ENCODE data around the gene POC1A.

POC1A gene

DNA sequence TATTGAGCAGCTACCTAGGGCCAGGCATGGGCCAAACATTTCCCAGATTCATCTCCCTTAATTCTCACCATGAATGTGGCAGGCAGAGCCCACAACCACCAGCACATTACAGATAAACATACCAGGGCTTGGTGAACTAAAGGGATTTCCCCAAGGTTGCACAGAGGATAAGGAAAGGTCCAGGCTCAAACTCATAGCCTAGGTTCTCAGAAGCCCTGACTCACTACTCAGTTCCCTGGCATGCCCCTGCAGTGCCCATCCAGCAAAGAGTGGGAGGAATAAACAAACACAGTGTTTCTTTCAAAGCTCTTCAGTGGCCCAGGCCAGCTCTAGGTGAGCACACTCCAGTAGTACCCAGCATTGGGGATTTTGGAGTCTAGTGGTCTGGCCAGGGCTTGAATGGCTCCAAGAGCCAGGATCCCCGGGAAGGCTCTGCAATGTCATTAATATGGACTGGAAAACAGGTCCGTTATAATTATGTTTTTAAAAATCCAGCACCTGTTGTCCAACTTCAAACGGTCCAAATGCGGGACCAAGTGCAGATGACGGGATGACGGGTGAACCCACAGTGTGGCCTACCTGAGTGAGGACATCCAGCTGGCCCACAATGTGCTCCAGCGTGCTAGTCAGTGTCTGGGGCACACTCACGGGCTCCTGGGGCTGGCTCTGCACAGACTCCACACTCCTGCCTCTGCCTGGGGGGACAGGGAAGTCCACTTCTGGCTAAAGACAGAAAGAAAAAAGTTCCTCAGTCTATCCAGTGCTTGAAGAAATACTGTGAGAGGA lies 58.0 kb downstream of the POC1A start:
- no peak for FAIRE-seq

DNA sequence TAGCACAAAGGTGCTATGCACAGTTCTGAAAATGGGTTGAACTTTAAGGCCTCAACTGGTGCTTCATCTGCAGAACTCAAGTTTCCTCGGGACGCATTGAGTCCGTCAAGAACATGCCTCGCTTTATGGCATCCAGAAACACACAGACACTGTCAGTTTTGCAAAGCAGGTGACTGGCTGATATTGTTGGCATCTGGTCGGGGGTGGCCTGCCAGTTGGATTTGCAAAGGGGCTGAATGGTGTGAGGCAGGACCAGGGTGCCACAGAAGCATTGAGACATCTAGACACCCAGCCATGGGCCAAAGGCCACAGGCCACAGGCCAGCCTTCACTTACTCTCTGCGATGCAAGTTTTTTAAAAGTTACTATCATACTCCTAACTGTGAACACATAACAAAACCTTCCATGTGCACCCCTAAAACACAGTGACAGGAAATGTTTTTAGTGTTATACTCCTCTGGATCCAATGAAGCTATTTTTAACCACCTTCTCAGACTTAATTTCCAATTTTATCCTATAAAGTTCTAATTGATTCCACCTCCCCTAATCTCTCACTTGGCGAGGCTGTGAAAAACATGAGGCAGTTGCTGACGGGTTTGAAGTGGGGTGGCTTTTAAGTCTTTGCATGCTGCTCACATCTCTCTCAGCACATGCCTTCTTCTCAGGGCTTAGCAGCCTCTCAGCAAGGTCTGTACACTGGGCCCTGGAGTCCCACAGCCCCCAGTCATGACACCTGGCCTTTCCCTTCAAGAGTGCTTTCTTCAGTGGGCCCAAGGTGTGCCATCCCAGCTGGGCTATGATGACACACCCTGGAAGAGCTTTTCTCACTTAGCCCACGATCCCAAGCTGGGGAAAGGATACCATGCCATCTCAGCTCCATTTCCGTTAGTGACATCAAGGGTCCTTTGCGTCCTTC lies 59.4 kb downstream of the POC1A start:
- no peak for FAIRE-seq

- no peak for FAIRE-seq
These were observed 60.3 kb downstream of the POC1A start for GRCh38 chr3:52093756-52094545.

DNA sequence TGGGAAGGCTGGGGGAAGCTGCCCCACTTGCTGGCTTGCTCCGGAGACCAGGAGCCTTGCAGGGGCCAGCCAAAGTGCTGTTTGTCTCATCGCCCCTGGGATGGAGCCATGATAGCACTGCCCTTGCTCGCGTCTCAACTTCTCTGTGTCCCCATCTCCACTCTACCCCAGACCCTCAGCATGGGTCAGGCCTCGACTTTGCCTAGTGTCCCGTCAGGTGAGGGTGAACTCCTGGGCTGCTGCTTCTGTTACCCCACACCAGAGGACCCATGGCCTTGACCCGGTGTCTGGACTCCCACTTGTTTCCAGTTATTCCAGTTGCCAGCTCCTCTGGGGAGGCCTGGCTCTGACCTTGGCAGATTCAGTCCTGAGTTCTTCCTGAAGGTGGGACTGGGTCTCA lies 61.3 kb downstream of the POC1A start:
- no peak for FAIRE-seq

DNA sequence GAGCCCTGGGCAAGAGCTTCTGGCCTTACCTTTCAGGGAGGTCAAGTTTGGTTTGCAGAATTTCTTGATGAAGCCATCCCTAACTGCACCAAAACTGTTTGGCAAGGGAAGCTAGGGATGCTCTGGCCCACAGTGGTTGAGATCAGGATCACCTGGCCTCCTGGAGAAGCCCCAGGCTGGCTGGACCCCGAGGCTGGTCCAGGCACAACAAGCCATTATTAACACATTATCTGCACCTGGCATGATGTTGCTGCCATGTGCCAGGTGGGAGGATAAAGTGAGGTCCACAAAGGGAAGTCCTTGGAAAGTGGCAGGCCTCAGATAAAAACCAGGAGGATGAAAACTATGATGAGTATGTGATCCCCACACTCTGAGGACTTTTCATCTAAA lies 62.0 kb downstream of the POC1A start:
- FAIRE-seq, result no peak

GRCh38 chr3:52091586-52092270 lies 62.5 kb downstream of the POC1A start:
- FAIRE-seq, result no peak

- FAIRE-seq, result no peak
These were observed 63.2 kb downstream of the POC1A start for GRCh38 chr3:52090933-52091468.

GRCh38 chr3:52090131-52090932 lies 63.9 kb downstream of the POC1A start:
- no peak for FAIRE-seq

GRCh38 chr3:52089691-52090090 lies 64.5 kb downstream of the POC1A start:
- no peak for FAIRE-seq

DNA sequence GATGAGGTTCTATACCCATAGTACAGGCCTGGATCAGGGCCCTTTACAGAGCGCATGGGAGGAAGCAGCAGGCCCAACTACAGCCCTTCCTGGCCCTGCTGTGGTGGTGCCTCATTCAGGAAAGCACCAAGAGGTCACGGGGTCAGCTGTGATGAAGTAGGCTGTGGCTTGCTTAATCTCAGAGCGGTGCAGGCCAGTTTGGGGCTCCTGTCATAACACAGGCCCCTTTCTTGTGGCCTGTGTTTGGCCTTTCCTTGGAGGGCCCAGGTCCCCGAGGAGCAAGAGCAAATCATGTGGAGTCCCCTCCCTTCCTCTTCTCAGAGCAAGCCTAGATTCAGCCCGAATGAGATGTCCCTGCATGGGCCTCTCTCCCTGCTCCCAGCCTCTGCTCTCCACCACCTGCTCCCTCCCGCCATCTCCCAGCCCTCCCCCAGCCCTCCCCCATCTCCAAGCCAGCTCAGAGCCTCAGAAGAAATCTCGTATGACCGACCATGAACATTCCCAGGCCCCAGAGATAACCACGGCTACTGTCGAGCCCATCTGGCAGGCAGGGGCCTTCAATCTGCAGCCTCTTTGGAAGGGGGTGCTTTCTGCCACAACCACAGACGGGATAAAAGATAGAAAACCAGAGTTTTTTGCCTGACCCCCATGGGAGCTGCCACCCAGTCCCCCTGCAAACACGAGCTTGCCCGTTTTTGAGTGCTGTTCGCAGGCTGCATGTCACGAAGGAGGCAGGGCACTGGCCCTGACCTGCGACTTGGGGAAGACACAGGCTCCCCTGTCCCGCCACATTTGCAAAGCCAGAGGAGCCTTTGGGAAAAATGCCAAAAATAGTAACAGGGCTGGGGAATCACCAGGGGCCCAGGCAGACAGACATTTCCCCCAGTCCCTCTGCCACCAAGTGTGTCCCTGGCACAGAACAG lies 65.5 kb downstream of the POC1A start:
- FAIRE-seq, result no peak

DNA sequence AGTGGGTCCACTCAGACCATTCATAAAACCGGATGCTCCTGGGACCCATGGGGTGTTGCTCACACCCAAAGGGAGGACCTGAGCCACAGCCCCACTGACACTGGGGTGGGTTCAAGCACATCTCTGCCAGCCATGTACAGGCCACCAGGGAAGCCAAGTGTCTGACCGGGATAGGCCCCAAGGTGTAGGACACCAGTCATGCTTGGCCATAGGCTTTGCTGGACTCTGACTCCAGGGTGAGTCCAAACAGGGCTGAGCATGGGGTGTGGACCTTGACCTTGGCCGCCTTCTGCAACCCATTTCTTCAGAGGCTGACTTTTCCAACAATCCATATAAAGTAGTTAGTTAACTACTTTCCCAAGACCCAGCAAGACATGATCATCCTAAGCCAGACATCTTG lies 66.5 kb downstream of the POC1A start:
- no peak for FAIRE-seq

DNA sequence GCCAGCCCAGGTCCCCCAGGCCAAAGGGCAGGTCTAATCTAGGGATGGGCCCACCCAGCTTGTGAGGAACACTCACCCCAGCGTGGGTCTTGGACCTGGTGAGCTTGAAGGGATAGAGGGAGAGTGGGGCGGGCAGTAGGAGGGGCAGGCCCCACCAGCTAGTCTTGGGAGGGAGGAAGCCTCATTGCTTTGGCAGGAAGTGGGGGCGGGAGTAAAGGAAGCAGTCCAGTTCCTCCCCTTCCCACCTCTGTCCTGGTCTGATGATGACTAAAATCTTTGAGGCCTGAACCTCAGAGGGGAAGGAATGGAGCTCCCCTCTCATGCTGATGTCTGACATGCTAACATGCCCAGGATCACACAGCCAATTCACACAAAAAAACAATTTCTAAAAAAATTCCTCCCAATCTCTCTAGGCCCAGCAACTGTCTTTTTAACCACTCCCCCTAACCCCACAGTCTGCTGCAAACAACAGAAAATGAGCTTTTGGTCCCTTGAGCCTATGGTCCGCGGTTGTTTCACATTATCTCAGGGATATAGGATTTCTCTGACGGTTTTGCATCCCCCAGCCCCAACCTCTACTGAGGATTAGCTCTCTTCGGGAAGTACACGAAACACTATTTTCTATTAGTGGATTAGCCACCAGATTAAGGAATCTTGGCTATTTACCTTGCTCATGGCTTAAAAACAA lies 67.1 kb downstream of the POC1A start:
- FAIRE-seq, result no peak

DNA sequence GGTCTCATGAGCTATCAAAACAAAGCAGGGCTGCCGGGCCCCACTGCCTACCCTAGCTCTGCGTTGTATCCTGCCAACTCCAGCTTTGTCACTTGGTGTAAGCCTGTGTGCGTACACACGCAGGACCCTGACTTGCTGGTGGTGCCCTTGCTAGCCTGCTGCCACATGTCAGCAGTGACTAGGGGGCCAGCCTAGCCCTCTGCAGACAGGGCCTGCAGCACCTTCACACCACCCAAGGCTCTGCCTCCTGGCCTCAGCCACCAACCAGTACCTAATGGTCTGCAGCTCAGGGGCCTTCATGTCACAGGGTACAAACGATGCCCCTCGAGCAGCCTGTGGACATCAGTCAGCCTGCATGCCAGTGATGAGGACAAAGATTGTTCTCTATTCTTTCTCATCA lies 67.8 kb downstream of the POC1A start:
- no peak for FAIRE-seq

DNA sequence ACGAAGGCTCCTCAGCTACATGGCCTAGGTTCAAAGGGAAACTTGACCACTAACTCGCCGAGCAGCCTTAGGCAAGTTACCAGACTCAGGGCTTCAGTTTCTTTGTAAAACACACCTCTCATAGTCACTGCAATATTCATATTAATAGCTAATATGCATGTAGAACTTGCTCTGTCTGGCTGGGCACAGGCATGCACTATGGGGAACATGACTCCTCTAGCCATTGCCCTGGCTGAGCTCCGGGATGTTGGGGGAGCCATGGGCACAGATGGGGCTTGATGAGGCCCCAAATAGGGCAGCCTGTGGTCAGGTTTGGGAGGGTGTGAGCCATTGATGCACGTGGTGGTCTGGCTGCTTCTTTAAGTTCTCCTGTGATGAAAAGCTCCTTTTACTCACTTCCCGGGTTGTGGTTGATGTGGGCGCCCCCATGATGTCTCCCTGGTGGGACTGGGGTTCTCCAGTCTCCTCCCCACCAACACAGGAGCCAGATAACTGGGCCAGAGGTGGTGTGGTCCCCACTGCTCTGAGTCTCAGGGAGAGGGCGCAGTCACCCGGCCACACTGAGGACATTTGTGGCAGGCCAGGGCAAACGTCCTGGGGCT lies 68.4 kb downstream of the POC1A start:
- no peak for FAIRE-seq

DNA sequence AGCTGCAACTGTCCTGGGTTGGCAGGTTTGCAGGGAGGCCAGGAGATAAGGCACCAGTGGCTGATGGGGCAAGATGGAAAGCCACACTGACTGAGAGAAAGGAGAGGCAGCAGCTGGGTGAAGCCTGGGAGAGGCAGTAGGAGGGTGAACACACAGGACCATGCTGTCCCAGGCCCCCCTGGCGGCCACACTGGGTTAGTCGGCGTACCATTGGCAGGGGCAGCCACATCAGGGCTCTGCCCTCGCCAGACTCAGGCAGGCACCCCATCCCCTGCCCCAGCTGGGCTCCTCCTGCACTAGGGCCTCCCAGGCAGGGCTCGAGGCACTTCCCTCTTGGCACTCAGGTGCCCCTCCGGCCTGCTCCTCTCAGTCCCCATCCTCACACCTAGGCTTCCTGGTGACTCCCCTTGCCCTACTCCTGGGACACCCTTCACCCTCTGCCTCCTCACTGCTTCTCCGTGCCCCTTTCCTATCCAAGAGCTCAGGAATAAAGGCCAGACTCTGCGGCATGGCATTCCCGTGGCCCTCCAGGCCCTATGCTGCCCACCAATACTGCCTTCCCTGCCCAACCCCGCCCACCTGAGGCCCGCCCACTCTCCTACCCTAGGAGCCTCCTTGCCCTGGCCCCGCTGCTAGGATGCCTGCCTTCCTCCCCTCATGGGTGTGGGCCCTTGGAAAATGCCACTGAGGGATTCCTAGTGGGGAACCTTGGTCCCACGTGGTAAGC lies 69.1 kb downstream of the POC1A start:
- no peak for FAIRE-seq

- FAIRE-seq, result no peak
These were observed 69.8 kb downstream of the POC1A start for GRCh38 chr3:52084216-52084945.

DNA sequence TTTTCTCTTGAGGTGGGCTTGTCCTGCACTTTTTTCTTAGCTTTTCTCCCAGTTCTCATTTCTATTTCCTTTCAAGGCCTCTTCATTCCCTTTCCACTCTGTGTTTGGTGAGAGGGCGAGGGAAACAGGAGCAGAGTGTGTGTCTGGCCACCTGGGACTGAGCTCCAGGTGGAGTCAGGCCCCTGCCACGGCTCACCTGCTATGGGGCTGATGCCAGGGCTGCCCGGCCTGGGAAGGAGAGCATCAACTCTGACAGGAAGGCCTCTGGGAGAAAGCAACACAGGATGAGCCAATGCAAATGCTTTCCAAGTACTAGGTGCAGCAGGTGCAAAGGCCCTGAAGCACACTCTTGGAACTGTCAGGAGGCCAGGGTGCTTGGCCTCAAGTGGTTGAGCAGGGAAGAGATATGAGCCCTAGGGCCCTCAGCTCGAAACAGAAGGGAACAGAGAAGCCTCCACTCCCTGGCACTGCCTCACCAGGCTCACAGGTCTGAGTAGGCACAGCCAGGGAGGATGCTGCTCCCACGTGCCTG lies 70.6 kb downstream of the POC1A start:
- FAIRE-seq, result no peak

GRCh38 chr3:52082951-52083350 lies 71.3 kb downstream of the POC1A start:
- no peak for FAIRE-seq
